Lower lobe of right lung (tissue), 2 donors: Measurements from ENCODE around the gene AFG1L. TPM values are rescaled to one million over a fixed set of nuclear protein-coding genes. Genes with fewer than 3 reads are reported as not detected.
A peak's percentile ranks its signal among the peaks of the same experiment; 100 is the strongest.

Source experiments
- ATAC-seq, 2 donors: fragments of 200-7000 bp; cut with Tn5 transposase; one replicate each; pipeline ENCODE4 v1.9.1; 2020 to 2022; ENCODE audit warnings: mild to moderate bottlenecking in 2 of 2, moderate library complexity in 2 of 2
- DNase-seq: peaks from one replicate; pipeline ENCODE4 v3.0.0-alpha.2; 2020
- H3K27ac ChIP-seq: fragments of 200-600 bp; one replicate; pipeline ENCODE4 v1.8.0; 2022
- H3K27me3 ChIP-seq: fragments of 200-600 bp; one replicate; pipeline ENCODE4 v1.8.0; 2022; ENCODE audit warnings: low read depth
- H3K36me3 ChIP-seq: fragments of 200-600 bp; one replicate; pipeline ENCODE4 v1.8.0; 2022; ENCODE audit warnings: mild to moderate bottlenecking
- H3K4me1 ChIP-seq: fragments of 200-600 bp; one replicate; pipeline ENCODE4 v1.8.0; 2022
- H3K4me3 ChIP-seq: fragments of 200-600 bp; one replicate; pipeline ENCODE4 v1.8.0; 2022; ENCODE audit warnings: mild to moderate bottlenecking
- H3K9me3 ChIP-seq: fragments of 200-600 bp; one replicate; pipeline ENCODE4 v1.8.0; 2022
- CTCF ChIP-seq: fragments of 200-600 bp; IDR thresholded peaks from one replicate; pipeline ENCODE4 v1.8.0; 2022; ENCODE audit warnings: antibody characterized with exemption, mild to moderate bottlenecking
- intact Hi-C: fragments of 100-400 bp; cut with DNase I; formaldehyde crosslinking; loops from one replicate; pipeline ENCODE4 v1.11.0; 2022
- total RNA-seq: library from RNA; stranded (reverse); fragmentation: NEBNext Ultra II Directional; extraction: Animal tissue kit (Norgen Biotek cat#: 25700); gene quantifications from one replicate; pipeline ENCODE4 v1.2.1, GENCODE V29; 2021
- donor health status: DM: no; HTN: yes; CAD: no; lungs with severe emphysema.

Gene AFG1L
- total RNA-seq, 1 donor from 2014 or later: 7.4 TPM

DNA sequence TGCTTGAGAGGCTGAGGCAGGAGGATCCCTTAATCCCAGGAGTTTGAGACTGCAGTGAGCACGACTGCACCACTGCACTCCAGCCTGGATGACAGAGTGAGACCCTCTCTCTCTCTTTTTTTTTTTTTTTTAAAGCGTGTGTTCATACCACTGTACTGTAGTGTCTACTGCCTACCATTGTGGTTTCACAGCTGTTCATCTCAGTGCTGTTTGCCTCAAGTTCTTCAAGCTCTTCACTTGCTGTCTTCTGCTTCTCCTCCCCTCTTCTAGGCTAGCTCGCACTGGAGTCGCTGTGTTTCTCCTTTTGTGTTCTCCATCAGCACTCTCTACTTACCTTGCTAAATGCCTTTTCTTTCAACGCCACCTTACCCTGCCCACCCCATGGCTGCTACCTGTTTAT is 273.2 kb downstream of the AFG1L start:
- Histone ChIP-seq H3K4me3 (no peak overlapping the region), H3K4me1 (peaks cover 84% of the 10 kb centered on the region), H3K27ac (no peak overlapping the region), H3K36me3 (peaks cover 59% of the 10 kb centered on the region), H3K27me3 (no peaks in the 10 kb centered on the region), H3K9me3 (no peaks in the 10 kb centered on the region)
- TF ChIP-seq CTCF: no peak
- ATAC-seq (no peak), DNase-seq (no peak)
- intact Hi-C loops: no loop called here

- peaks cover 79% of the 10 kb centered on the region for H3K4me1 ChIP-seq
- H3K9me3 ChIP-seq: no peaks in the 10 kb centered on the region
- no peak for ATAC-seq
- no peak overlapping the region for H3K27ac ChIP-seq
- peaks cover 59% of the 10 kb centered on the region for H3K36me3 ChIP-seq
- H3K27me3 ChIP-seq: no peaks in the 10 kb centered on the region
- TF ChIP-seq CTCF: no peak
- no peak for DNase-seq
- no peak overlapping the region for H3K4me3 ChIP-seq
- intact Hi-C loops: no loop called here
Observed at GRCh38 chr6:108568551-108569305, 273.9 kb downstream of the AFG1L start.

DNA sequence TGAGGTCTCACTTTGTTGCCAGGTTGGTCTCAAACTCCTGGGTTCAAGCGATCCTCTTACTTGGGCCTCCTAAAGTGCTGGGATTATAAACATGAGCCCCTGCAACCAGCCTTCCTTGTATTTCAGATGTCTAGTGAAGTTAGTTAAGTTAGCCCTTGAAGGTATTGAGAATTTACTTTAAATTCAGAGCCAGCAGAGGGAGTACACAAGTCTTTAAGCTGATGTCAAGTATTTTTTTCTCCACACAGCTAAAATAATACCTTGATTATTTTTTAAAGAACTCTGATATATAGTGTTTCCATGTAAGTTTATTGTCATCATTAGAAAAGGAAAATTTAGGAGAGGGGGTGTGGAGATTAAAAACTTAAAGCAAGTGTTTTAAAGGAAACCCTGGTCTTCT is 275.7 kb downstream of the AFG1L start:
- H3K9me3 ChIP-seq: no peaks in the 10 kb centered on the region
- no peak for TF ChIP-seq CTCF
- no peak for ATAC-seq
- H3K36me3 ChIP-seq: peaks cover 59% of the 10 kb centered on the region
- H3K4me3 ChIP-seq: no peak overlapping the region
- intact Hi-C loops: no loop called here
- no peaks in the 10 kb centered on the region for H3K27me3 ChIP-seq
- H3K27ac ChIP-seq: no peak overlapping the region
- peaks cover 79% of the 10 kb centered on the region for H3K4me1 ChIP-seq
- no peak for DNase-seq

GRCh38 chr6:108574457-108575141 is 279.7 kb downstream of the AFG1L start:
- Histone ChIP-seq H3K27ac (peak overlapping the region; percentile 37), H3K4me3 (no peak overlapping the region), H3K27me3 (no peaks in the 10 kb centered on the region), H3K4me1 (peaks cover 80% of the 10 kb centered on the region), H3K9me3 (no peaks in the 10 kb centered on the region), H3K36me3 (peaks cover 33% of the 10 kb centered on the region)
- intact Hi-C loops: no loop called here
- DNase-seq (no peak), ATAC-seq (peak in 1 of 2 donors; percentile 28)
- no peak for TF ChIP-seq CTCF

Other genes with a start within 250 kb of the AFG1L start
- gene OSTM1, start 220.3 kb upstream of the AFG1L start, total RNA-seq: 63.8 TPM
- not detected for gene NR2E1, start 129.0 kb upstream of the AFG1L start, total RNA-seq
- gene SNX3, start 34.0 kb upstream of the AFG1L start, total RNA-seq: 230 TPM